GM13977 (cell line): ENCODE measurements around the gene SLC38A3.
"Not testable (repeated sequence)": the region's sequence is repeated elsewhere in the genome, so short reads cannot be mapped to it uniquely, and the experiment has no call there.

Source experiments
- DNase-seq: peaks from one replicate; pipeline ENCODE4 v3.0.0; 2012; ENCODE audit warnings: low spot score
- CTCF ChIP-seq: IDR thresholded peaks from 2 replicates; pipeline ENCODE4 v1.5.1; 2012; ENCODE audit warnings: mild to moderate bottlenecking, control low read depth; ENCODE audit not compliant: insufficient read depth; ENCODE audit errors: extremely low read depth, missing control alignments
- in situ Hi-C: fragments of 300-500 bp; cut with MboI; formaldehyde crosslinking; loops from one replicate; pipeline ENCODE4 v1.12.0; 2022; ENCODE audit warnings: low sequenced_read_pairs, low pct_unique_long_range_greater_than_20kb, mixed read lengths, inconsistent platforms; ENCODE audit not compliant: unreplicated experiment

Gene SLC38A3

GRCh38 chr3:50259432-50260026, 54.5 kb downstream of the SLC38A3 start:
- no peak for TF ChIP-seq CTCF
- in situ Hi-C loops: no loop called here
- no peak for DNase-seq

- peak; percentile 99 for DNase-seq
- peak; percentile 99 for TF ChIP-seq CTCF
- in situ Hi-C loops: no loop called here
Measured at GRCh38 chr3:50260027-50260941, 55.2 kb downstream of the SLC38A3 start.

DNA sequence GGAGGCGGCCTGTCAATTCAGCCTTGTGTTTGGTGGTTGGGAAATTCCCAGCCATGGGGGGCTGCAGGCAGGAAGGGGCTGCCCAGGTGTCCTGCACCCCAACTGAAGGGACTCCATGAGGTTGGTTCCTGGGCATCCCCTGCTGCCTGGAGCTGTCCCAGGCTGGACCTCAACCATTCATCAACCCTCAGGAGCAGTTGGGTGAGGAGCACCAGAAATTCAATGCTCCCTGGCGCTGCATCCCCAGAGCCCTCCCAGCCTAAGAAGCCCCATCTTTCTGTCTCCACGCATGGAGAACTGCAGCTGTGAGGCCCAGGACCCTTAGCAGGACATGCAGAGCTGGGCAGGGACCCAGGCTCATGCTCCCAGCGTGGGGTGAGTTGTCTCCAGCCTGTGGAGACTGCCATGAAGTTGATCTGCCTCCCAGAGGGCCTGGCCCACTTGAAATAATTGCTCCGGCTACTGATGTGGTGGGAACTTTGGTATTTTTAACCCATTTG, 55.9 kb downstream of the SLC38A3 start:
- DNase-seq: peak; percentile 58
- in situ Hi-C loops: no loop called here
- no peak for TF ChIP-seq CTCF

DNA sequence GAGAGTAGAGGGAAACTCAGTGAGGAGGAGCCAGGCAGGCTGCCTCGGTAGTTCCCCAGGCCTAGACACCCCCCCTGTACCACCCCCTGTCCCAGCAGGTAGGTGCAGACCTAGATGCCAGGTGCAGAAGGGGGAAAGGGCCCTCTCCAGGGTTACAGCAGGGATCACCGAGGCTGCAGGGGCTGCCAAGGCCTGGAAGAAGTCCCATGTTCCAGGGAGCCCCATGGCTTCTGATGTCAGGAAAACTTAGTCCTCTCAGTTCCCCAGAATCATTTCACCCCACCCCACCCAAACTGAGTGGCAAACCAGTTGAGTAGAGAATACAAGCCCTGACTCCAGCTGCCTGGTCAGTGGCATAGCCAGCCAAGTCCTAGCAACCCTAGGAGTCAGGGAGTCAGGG, 56.4 kb downstream of the SLC38A3 start:
- peak; percentile 47 for DNase-seq
- in situ Hi-C loops: no loop called here
- TF ChIP-seq CTCF: no peak

DNA sequence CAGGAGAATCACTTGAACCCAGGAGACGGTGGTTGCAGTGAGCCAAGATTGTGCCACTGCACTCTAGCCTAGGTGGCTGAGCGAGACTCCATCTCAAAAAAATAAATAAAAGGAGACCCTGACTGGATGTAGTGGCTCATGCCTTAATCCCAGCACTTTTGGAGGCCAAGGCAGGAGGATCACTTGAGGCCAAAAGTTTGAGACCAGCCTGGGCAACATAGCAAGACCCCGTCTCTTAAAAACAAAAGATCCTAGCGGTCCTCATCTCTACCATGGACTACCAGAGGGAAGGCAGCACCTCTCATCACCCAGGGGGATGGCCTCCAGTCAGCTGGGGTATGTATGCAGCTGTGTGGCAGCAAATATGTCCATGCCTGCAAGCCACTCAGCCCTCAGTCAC, 57.1 kb downstream of the SLC38A3 start:
- in situ Hi-C loops, DNase-seq: not testable (repeated sequence)

GRCh38 chr3:50262778-50263177, 57.7 kb downstream of the SLC38A3 start:
- no peak for TF ChIP-seq CTCF
- in situ Hi-C loops: no loop called here

More at GRCh38 chr3:50262778-50263177, 57.7 kb downstream of the SLC38A3 start:
- DNase-seq: no peak
